ENCODE data around the gene BASP1. TPM values are rescaled to one million over a fixed set of nuclear protein-coding genes. Genes with fewer than 3 reads are reported as not detected.

BASP1 gene
- total and polyA plus RNA-seq, 2 donors (not counting 1 experiment from before 2014, with no cell fraction given), result 53.0 to 66.4 TPM

- no peak overlapping the region for H2AFZ ChIP-seq (ENCODE audit: insufficient read depth, low read depth, low read length, poor library complexity, severe bottlenecking)
- ChIA-PET POLR2A (no interaction called here), CTCF (interaction anchor here (0.6 kb wide), 1 partner anchor 90 kb away, joined by 3 read pairs; no protein-coding TSS in a partner anchor)
- H3K79me2 ChIP-seq (ENCODE audit: control insufficient read depth, insufficient read depth, low read length), result no peaks in the 10 kb centered on the region
- no peaks in the 10 kb centered on the region for H3K27me3 ChIP-seq (replicated peaks in 1 of 4; ENCODE audit: control extremely low read depth in 1 of 4, control insufficient read depth in 3 of 4, insufficient read depth in 4 of 4, low read length in 3 of 4)
- Mint-ChIP-seq H3K4me1 (peaks cover 5% of the 10 kb centered on the region), H3K4me3 (no peak overlapping the region), H3K27me3 (no peaks in the 10 kb centered on the region), H3K27ac (no peak overlapping the region), H3K9me3 (ENCODE audit: insufficient read depth) (no peaks in the 10 kb centered on the region)
- H3K4me3 ChIP-seq (ENCODE audit: control extremely low read depth in 1 of 5, extremely low read depth in 1 of 5, insufficient read depth in 1 of 5, low read depth in 2 of 5, low read length in 4 of 5), result no peak overlapping the region
- intact Hi-C loops (cut with micrococcal nuclease), result no loop called here
- no peaks in the 10 kb centered on the region for H3K36me3 ChIP-seq (replicated peaks in 1 of 2; ENCODE audit: control extremely low read depth in 1 of 2, control insufficient read depth in 1 of 2, extremely low read depth in 1 of 2, insufficient read depth in 2 of 2, low read length in 1 of 2)
- TF ChIP-seq EZH2 (IDR thresholded peaks at IDR 0.05; ENCODE audit: borderline replicate concordance, insufficient read depth, low read depth, low read length, poor library complexity, severe bottlenecking) (no peak), CTCF (IDR thresholded peaks at IDR 0.05) (no peak)
- peaks cover 0 to 5% (median 0%) of the 10 kb centered on the region in 3 donors for H3K9me3 ChIP-seq (ENCODE audit: control extremely low read depth in 1 of 3, control insufficient read depth in 2 of 3, insufficient read depth in 1 of 3, low read length in 2 of 3)
- 86% methylated on average over 12 of the region's 12 CpGs for WGBS (ENCODE audit: insufficient coverage)
- ATAC-seq (ENCODE audit: low read depth), result no peak
- H3K4me1 ChIP-seq (ENCODE audit: control insufficient read depth in 2 of 2, insufficient read depth in 2 of 2, low read length in 2 of 2), result peaks cover 0 to 5% of the 10 kb centered on the region in 2 donors
- no peak overlapping the region for H3K9ac ChIP-seq (ENCODE audit: low read length)
- H4K20me1 ChIP-seq (ENCODE audit: control insufficient read depth, insufficient read depth, low read length, poor library complexity, severe bottlenecking), result no peaks in the 10 kb centered on the region
- H3K27ac ChIP-seq (ENCODE audit: low read length in 2 of 2), result no peak overlapping the region
- no peak overlapping the region for H3K4me2 ChIP-seq (replicated peaks; ENCODE audit: low read depth, low read length, poor library complexity, severe bottlenecking)
- DNase-seq, result no peak
Measured at GRCh38 chr5:17292434-17293015, 75.1 kb downstream of the BASP1 start.

- no peaks in the 10 kb centered on the region for H3K9me3 Mint-ChIP-seq (ENCODE audit: insufficient read depth)
- Histone ChIP-seq H3K4me3 (ENCODE audit: control extremely low read depth in 1 of 5, extremely low read depth in 1 of 5, insufficient read depth in 1 of 5, low read depth in 2 of 5, low read length in 4 of 5) (no peak overlapping the region), H2AFZ (ENCODE audit: insufficient read depth, low read depth, low read length, poor library complexity, severe bottlenecking) (no peak overlapping the region), H3K4me2 (replicated peaks; ENCODE audit: low read depth, low read length, poor library complexity, severe bottlenecking) (no peak overlapping the region), H3K9me3 (ENCODE audit: control extremely low read depth in 1 of 3, control insufficient read depth in 2 of 3, insufficient read depth in 1 of 3, low read length in 2 of 3) (no peaks in the 10 kb centered on the region), H3K27me3 (replicated peaks in 1 of 4; ENCODE audit: control extremely low read depth in 1 of 4, control insufficient read depth in 3 of 4, insufficient read depth in 4 of 4, low read length in 3 of 4) (no peaks in the 10 kb centered on the region), H3K4me1 (ENCODE audit: control insufficient read depth in 2 of 2, insufficient read depth in 2 of 2, low read length in 2 of 2) (peaks cover 0 to 5% of the 10 kb centered on the region in 2 donors), H4K20me1 (ENCODE audit: control insufficient read depth, insufficient read depth, low read length, poor library complexity, severe bottlenecking) (no peaks in the 10 kb centered on the region), H3K27ac (ENCODE audit: low read length in 2 of 2) (no peak overlapping the region), H3K79me2 (ENCODE audit: control insufficient read depth, insufficient read depth, low read length) (no peaks in the 10 kb centered on the region), H3K36me3 (replicated peaks in 1 of 2; ENCODE audit: control extremely low read depth in 1 of 2, control insufficient read depth in 1 of 2, extremely low read depth in 1 of 2, insufficient read depth in 2 of 2, low read length in 1 of 2) (no peaks in the 10 kb centered on the region), H3K9ac (ENCODE audit: low read length) (no peak overlapping the region)
- peaks cover 5% of the 10 kb centered on the region for H3K4me1 Mint-ChIP-seq
- no peaks in the 10 kb centered on the region for H3K27me3 Mint-ChIP-seq
- TF ChIP-seq EZH2 (IDR thresholded peaks at IDR 0.05; ENCODE audit: borderline replicate concordance, insufficient read depth, low read depth, low read length, poor library complexity, severe bottlenecking) (no peak), CTCF (IDR thresholded peaks at IDR 0.05) (no peak)
- H3K4me3 Mint-ChIP-seq, result no peak overlapping the region
- intact Hi-C loops (cut with micrococcal nuclease), result no loop called here
- DNase-seq (no peak), ATAC-seq (ENCODE audit: low read depth) (no peak)
- WGBS (ENCODE audit: insufficient coverage), result 93% methylated on average over 3 of the region's 8 CpGs
- H3K27ac Mint-ChIP-seq, result no peak overlapping the region
- ChIA-PET CTCF (no interaction called here), POLR2A (no interaction called here)
Measured at GRCh38 chr5:17294639-17295311, 77.3 kb downstream of the BASP1 start.

Measured in B cell (primary cell).